Cortex of kidney (tissue), 1 donor: ENCODE results near the gene BPIFA1.

Experiments used
- DNase-seq: peaks from one replicate; lab custom pipeline; 2025; lab: John Stamatoyannopoulos, UW

BPIFA1 gene

DNA sequence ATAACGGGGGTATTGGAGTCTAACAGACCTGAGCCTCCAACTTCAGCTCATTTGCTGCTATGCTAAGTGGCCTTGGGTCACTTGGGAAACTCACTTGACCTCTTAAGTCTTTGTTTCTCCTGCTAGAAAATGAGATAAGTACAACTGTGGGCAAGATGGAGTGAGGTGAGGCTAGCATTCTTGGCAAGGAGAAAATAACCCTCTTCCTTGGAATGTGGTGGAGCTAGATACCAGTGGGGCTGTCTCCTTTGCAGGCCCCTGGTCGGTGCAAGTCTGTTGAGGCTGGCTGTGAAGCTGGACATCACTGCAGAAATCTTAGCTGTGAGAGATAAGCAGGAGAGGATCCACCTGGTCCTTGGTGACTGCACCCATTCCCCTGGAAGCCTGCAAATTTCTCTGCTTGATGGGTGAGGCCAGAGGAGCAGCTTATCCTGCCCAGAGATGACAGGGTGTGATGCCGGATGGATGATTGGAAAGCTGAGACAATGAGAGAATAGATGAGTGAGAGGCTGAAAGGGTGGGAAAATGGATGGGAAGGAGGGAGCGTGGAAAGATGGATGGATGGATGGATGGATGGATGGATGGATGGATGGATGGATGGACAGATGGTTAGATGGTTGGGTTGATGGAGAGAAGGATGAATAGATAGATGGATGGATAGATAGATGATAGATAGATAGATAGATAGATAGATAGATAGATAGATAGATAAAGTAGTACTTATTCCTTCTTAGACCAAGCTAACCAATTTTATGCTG, 4.4 kb downstream of the BPIFA1 start:
- no peak for DNase-seq

DNA sequence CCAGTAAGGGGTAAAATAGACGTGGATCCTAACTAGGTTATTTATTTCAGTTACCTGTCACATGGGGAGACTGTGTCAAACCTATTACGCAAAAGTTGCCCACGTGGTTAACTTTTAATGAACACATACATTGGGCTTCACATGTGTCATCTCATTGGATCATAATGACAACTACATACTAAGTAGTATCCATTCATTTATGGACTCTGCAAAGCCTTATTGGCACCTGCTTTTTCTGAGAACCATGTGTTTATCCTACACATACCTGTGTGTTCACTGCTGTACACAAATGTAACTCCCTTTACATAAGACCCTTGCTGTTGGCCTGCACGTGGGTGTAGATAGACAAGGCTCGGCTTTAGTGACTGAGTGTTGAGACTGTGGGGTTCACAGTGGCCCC, 5.1 kb downstream of the BPIFA1 start:
- DNase-seq = no peak

DNA sequence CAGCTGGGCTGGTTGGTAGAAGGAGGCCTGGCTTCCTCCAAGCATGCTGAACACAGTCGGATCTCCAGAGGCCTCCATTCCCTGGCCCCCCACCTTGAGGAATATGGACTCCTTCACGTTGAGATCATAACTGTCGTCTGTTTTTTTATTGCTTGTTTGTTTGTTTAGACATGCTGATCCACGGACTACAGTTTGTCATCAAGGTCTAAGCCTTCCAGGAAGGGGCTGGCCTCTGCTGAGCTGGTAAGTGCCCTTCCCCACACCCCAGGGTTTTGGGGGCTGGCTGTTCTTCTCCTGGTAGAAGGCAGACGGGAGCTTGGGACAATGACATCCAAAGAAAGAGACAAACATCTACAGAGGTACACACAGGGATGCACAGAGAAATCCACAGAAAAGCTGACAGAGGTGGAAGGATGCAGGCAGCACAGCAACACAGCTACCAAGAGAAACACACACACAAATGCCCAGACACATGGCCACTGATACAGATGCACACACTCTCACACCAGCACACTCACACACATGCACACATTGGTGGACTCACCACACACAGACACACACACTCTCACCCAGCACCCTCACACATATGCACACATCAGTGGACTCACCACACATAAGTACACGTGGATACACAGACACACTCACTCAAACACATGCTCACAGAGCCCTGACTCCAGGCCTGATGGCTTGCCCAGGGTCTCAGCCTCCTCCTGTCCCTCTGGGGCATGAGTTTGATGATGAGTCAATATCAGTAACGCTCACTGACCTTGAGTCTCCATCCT, 6.7 kb downstream of the BPIFA1 start:
- DNase-seq = no peak

DNA sequence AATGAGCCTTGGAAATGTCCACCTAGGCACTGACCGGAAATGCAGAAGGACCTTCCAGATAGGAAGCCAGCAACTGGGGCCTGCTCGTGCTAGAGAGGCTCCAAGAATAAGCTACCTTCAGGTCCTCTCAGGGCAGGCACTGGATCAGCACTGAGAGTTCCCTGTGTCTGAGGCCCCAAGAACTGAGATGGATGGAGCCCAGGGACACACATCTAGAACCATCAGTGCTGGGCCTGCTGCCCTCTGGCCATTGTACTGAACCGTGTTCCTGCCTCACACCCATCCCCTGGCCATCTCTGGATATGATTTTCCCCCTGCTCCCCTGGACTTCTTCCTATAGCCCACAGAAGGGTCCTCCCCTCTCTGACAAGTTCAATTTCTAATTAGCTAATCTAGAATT, 10.3 kb downstream of the BPIFA1 start:
- no peak for DNase-seq

DNA sequence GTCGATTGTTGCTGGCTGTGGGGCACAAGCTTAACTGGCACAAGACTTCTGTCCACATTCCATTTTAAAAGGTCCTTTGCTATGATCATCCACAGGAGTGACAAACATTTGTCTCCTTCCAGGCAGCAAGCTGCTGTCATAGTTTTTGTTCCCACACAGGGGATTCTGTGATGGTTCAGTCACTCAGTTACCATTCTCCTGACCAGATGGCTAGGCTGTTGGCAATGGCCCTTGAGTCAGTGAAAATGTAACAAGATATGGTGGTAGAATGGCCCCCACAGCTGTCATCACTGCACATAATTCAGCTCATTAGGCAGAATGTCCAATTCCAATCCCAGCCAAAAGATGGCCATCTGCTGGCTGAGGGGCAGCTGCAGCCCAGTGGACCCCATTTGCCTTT, 13.7 kb downstream of the BPIFA1 start:
- DNase-seq = no peak

DNA sequence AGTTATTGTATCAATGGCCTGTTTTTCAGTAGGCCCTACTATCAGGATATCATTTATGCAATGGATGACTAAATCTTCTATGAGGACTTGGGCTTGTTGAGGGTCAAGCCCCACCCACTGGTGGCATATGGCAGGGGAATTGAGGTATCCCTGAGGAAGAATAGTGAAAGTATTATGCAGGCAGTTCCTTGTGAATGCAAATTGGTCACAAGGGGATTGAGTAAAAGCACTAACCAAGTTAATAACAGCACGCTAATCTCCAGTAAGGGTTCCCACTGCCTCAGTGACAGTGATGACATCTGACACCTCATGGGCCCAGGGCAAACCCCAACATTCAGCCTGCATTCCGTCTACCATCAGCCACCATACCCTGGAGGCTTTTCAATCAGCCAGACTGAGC, 14.9 kb downstream of the BPIFA1 start:
- no peak for DNase-seq

DNA sequence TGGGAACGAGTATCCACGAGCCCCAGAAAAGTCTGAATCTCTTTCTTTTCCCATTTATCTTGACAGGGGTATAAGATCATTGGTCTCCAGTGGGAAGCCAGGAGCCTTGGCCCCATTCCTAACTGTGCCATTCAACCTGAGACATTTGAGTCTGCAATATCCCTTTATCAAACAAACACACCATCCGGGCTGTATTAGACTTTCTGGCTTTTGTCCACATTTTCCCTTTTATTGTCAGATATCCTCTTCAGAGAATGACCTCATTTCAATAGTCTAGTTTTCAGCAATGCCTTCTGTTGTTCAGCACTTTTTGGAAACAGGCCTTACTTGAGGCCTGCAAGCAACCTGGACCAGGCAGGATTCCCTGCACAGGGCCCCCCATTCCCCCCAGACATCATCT, 15.7 kb downstream of the BPIFA1 start:
- no peak for DNase-seq

DNA sequence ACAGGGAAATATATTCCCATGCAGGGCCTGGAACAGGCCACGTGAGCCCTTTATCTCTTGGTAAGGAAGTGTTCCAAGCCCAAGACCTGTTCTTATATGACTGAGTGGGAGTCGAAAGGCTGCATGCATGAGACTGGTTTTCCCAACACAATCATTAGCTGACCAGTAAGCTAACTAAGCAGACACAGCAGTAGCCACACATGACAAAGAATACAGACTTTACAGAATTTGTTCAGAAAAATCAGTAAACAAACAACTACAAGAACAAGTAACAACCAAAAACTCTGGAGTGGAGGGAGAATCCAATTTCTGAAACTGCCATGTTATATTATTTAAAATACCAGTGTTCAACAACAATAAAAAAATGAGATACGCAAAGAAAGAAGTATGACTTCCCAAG, 16.7 kb downstream of the BPIFA1 start:
- DNase-seq = no peak

DNA sequence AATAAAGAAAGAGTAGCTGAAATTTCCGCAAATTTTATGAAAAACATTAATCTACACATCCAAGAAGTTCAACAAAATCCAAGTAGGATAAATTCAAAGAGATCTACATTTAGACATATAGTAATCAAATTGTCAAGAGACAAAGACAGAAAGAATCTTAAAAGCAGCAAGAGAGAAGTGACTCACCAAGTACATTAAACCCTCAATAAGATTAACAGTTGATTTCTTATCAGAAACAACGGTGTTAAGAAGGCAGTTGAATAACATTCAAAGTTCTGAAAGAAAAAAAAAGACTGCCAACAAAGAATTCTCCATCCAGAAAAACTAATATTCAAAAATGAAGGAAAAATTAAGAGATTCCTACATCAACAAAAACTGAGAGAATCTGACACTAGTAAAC, 19.2 kb downstream of the BPIFA1 start:
- DNase-seq = no peak

DNA sequence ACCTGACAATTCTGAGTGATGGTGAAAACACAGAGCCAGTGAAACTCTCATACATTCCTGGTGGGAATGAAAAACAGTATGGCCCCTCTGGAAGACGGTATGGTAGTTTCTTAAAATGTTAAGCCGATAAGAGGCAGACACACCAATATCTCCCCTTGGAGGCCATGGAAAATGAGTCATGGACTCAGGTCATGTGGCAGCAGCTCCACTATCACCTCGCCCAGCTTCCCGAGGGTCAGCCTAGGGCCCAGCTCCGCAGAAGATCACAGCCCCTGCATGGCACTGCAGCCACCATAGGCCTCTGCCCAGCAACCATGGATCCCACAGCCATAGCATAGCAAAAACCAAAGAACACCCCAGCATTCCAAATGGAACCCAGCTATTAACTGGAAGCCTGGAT, 21.4 kb downstream of the BPIFA1 start:
- no peak for DNase-seq

DNA sequence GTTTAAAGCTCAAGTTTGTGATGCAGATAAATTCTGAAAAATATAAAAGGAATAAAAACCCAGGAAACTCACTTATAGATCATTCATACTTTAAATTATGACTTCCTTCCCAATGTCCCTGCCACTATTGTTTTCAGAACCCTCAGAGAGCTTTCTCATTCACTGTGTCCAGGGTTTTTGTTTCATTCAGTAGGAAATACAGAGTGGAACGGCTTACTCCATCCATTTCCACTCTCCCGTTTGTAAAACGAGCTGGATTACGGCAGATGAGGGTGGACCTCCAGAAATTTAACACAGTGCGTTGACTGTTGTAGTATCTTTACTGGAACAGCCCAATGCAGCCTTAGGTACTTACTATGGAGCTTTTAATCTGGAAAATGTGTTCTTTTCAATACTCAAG, 23.6 kb downstream of the BPIFA1 start:
- DNase-seq = no peak

DNA sequence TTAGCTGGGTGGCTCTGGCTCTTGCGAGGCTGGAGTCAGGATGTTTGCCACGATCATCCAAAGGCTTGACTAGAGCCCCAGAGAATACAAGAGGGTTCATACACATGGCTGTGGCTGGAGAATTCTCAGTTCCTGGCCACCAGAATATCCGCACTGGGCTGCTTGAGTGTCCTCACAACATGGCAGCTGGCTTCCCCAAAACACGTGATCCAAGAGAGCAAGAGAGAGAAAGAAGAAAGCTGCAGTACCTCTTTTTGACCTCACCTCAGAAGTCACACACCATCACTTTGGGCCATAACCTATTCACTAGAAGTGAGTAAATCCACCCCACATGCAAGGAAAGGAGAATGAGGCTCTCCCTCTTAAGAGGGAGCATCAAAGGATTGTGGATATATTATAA, 25.7 kb downstream of the BPIFA1 start:
- no peak for DNase-seq

DNA sequence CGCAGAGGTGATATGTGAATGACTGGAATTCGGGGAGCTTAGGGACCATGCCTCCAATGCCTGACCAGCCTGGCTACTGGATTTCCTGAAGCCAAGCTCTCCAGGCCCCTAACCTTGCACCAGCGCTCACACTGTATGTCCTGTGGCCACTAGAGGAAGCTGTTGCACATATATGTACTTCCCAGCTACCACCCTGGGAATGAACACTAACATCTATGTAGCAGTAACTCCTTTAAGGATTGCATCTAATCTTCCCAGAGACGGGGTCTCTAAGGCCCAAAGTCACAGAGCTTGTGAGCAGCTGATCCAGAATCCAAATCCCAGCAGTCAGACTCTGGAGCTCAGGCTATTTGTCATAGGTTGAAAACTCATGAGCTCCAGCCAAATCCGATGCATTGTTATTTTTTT, 26.9 kb downstream of the BPIFA1 start:
- no peak for DNase-seq

DNA sequence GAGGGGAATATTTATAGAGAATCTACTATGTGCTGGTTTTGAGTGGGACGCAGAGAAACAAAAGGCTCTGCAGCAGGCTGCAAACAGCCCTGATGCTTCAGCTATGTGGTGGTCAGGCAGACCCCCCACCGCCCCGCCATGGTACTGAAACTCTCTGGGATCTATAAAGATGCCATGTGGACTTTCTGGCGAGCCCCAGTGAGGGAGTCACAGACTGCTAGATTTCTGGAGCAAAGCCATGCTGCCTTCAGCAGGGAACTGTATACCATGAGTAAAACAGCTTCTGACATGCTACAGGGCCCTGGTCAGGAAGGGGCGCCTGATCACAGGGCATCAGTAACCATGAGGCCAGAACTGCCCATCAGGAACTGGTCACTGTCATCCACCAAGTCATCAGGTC, 28.0 kb downstream of the BPIFA1 start:
- no peak for DNase-seq

DNA sequence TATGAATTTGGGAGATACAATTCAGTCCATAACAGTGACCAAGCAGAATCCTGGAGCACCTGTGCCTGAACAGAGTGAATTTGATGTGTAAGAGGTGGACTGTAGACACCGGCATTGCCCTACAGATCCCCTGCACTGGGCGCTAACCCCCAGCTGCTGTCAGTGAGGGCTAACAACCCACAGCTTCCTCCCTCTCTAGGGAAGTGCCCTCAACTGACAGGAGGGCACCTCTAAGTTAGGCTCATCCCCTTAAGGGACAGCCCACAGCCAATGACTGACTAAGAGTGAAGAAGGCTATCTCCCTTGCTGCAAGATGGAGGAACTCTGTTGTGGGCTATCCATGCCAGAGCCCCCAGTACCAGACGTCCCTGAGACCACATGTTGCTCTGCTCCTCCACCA, 31.9 kb downstream of the BPIFA1 start:
- DNase-seq = no peak

DNA sequence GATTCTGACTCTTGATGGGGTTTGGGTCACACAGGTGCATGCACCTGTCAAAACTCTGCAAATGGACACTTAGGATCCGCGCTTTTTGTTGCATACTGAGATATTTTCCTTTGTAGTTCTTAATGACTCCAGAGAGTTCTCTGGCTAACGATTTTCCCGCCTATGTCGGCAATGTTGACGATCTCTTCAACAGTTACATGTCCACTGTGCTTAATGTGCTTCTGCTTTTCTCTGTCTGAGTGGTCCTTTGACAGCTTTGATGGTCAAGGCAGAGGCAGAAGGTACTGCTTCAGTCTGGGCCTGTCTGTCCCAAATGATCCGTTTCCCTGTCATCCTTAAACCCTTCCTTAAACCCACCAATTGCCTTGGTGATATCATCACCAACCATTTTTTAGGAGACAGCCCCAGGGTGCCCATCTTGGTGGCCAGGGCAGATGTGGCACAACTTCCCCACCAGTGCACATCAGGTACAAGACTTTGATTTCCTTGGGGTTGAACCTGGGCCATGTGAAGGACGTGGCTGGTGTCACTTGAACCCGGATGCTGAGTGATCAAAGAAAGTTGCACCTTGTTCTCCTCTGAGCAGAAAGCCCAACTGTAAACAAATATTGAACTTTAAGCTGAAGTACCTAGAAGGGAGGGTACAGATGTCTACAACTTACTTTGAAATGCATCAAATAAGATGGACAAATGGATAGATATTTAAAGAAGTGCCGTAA, 36.5 kb downstream of the BPIFA1 start:
- no peak for DNase-seq

DNA sequence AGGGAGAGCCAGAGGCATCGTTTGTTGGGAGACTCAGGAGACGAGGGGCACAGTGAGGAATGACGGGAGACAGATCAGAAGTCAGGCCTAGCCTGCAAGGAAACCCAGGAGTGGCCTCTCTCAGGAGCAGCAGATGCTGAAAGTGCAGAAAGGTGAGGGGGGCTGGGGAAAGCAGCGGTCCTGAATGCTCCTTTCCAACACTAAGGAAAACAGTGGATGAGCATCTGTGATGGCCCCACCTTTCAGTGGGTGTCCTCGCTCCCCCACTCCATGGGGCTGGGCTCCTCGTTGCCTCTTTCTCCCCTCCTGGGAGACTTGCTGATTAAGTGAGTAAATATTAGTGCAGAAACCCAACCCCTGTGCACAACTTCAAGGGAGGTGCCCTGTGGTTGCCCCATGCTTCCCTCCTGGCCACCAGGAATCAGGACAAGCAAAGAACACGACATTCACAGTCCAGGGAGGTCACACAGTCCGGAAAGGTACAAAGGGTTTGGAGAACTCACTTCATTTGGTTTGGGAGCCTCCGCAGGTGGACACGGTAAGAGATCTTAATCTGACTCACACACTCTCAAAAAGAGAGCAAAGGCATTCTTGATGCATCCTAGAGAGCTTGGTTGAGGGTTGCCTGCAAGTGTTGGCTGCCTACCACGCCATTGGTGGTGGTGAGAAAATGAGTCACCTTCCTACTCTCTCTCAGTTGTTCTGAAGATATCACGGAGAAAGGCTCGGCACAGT, 37.5 kb downstream of the BPIFA1 start:
- no peak for DNase-seq

DNA sequence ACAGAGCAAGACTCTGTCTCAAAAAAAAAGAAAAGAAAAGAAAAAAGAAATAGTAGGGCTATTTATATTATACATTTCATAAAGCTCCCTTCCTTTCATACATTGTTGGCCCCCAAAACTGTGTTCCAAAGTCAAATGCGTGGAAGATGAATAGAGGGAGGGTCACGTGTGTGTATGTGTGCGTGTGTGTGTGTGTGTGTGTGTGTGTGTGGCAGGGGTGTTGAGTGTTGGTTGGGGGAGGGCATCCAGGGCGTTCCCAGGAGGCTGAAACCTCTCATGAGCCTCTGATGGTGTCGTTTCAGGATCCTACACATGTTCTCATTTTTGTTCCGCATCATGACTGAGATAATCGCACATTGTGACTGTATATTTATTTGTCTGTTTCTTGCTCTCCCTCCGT, 39.4 kb downstream of the BPIFA1 start:
- DNase-seq = no peak

DNA sequence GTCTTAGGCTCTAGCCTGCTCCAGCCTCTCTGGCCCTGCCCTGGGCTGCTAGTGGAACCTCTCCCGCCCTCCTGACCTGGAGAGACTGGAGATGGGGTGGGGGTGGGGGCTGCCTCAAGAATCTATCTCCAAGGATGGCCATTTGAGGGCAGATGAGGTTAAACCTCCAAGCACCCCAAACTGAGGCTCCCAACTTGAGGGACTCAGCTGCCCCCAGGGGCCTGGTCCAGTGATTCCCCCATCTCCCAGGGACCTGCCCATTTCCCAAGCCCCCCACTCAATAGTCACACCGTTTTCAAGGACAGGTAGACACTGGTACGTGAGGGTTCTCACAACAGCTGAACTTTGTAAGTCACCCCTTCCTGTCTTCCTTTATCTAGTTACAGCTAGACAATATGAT, 40.1 kb downstream of the BPIFA1 start:
- no peak for DNase-seq

DNA sequence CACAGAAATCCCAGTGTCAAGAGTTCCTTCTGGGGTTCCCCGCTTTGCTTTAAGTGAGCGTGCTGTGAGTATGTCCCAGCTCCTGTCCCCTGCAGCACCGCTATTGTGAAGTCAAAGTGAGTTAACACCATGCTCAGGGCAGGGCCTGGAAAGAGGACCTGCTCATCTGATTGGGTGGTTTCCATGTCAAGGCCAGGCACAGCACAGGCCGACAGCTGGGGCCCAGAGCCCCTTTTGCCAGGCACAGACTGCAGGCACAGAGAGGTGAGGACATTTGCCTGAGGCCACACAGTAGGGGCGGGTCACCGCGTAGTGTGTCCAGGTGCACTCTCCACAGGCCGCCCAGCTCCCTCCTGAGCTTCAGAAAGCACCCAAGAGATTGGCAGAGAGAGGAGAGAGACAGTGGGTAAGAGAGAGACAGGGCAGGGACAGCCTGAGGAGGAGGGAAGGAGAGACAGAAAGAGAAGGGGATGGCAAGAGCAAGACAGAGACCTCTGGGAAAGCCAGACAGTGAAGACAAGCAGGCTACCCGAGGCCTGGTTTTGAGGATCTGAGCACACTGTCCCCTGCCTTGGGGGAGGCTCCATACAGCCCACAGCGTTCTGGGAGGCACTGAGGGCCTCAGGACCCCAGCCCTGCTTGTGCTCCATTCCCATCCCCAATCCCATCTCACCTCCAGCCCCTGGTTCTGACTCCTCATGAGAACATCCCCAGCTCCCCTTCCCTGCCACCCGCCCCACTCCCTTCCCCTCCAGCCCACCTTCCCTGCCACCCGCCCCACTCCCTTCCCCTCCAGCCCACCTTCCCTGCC, 40.7 kb downstream of the BPIFA1 start:
- no peak for DNase-seq
